Measurements from ENCODE around the gene HS2ST1.
"Not testable (repeated sequence)": the region's sequence is repeated elsewhere in the genome, so short reads cannot be mapped to it uniquely, and the experiment has no call there.

Gene HS2ST1

DNA sequence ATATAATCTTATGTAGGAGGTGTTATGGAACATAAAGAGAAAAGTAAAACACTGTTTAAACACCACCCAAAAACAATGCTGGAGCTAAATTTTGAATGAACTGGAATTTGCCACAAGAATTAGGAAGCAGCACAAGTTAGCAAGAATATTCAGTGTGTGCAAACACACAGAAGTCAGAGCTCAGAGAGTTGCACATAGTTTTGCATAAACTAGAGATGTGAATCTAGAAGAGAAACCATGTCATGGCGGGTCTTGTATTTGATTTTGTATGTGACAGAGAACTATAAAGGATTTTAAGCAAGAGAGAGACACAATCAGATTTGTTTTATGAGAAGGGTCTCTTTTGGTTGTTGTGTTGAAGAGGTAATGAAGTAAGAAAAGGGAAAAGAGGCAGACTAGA lies 38.7 kb upstream of the HS2ST1 start:
- DNase-seq, result no peak
- H3K4me1 ChIP-seq (ENCODE audit: control extremely low read depth in 1 of 4, control insufficient read depth in 4 of 4, insufficient read depth in 4 of 4, low read length in 3 of 4), result no peaks in the 10 kb centered on the region
- H3K9me3 ChIP-seq (ENCODE audit: control extremely low read depth in 1 of 5, control insufficient read depth in 4 of 5, insufficient read depth in 2 of 5, low read depth in 1 of 5, low read length in 4 of 5), result no peaks in the 10 kb centered on the region
- ChIA-PET CTCF (no interaction called here), POLR2A (no interaction called here)
- 100% methylated on average over 1 of the region's 1 CpG for WGBS (ENCODE audit: insufficient coverage)
- no peaks in the 10 kb centered on the region for H3K27me3 ChIP-seq (replicated peaks in 2 of 5; ENCODE audit: control insufficient read depth in 4 of 5, insufficient read depth in 5 of 5, low read length in 4 of 5)
- H3K36me3 ChIP-seq (ENCODE audit: control insufficient read depth in 4 of 4, insufficient read depth in 4 of 4, low read length in 3 of 4), result peaks cover 7 to 25% (median 18%) of the 10 kb centered on the region in 4 experiments
- H3K27ac ChIP-seq (ENCODE audit: insufficient read depth in 1 of 2, low read depth in 1 of 2, low read length in 2 of 2, poor library complexity in 1 of 2, severe bottlenecking in 2 of 2), result no peak overlapping the region
- no peak overlapping the region for H3K4me3 ChIP-seq (ENCODE audit: control insufficient read depth in 1 of 7, extremely low read depth in 1 of 7, insufficient read depth in 4 of 7, low read depth in 2 of 7, low read length in 6 of 7)

DNA sequence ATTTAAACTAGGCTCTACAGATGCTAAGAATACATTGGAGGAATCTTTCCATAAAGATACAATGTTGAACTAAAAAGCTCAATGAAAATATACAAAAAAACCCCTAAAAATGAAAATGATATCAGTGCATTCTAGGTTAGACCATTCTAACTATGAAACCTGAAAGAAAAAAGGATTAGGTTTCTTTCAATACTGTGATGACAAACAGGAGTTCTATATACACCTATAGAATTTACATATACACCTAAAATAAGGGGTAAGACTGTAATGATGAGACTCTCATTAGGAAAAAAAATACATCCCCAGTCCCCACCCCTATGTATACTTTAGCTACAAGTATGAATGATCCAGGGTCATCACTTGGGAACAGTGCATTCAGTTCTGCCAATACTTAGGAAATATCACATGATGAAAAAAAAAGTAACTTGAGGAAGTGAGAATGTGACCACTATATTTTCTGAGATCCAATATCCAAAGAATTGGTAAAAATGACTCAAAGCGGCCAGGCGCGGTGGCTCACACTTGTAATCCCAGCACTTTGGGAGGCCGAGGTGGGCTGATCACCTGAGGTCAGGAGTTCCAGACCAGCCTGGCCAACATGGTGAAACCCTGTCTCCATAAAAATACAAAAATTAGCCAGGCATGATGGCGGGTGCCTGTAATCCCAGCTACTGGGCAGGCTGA lies 26.8 kb upstream of the HS2ST1 start:
- ChIA-PET POLR2A (no interaction called here), CTCF (interaction anchor here (1.7 kb wide), 1 partner anchor 15 kb away, joined by 6 read pairs; no protein-coding TSS in a partner anchor)
- H3K9me3 ChIP-seq (ENCODE audit: control extremely low read depth in 1 of 5, control insufficient read depth in 4 of 5, insufficient read depth in 2 of 5, low read depth in 1 of 5, low read length in 4 of 5), result no peaks in the 10 kb centered on the region
- WGBS (ENCODE audit: insufficient coverage), result 97% methylated on average over 5 of the region's 5 CpGs
- no peaks in the 10 kb centered on the region for H3K4me1 ChIP-seq (ENCODE audit: control extremely low read depth in 1 of 4, control insufficient read depth in 4 of 4, insufficient read depth in 4 of 4, low read length in 3 of 4)
- H3K36me3 ChIP-seq (ENCODE audit: control insufficient read depth in 4 of 4, insufficient read depth in 4 of 4, low read length in 3 of 4), result peaks cover 2 to 12% (median 7%) of the 10 kb centered on the region in 4 experiments
- no peak for DNase-seq
- no peaks in the 10 kb centered on the region for H3K27me3 ChIP-seq (replicated peaks in 2 of 5; ENCODE audit: control insufficient read depth in 4 of 5, insufficient read depth in 5 of 5, low read length in 4 of 5)
- no peak overlapping the region for H3K4me3 ChIP-seq (ENCODE audit: control insufficient read depth in 1 of 7, extremely low read depth in 1 of 7, insufficient read depth in 4 of 7, low read depth in 2 of 7, low read length in 6 of 7)
- H3K27ac ChIP-seq (ENCODE audit: insufficient read depth in 1 of 2, low read depth in 1 of 2, low read length in 2 of 2, poor library complexity in 1 of 2, severe bottlenecking in 2 of 2), result no peak overlapping the region

DNA sequence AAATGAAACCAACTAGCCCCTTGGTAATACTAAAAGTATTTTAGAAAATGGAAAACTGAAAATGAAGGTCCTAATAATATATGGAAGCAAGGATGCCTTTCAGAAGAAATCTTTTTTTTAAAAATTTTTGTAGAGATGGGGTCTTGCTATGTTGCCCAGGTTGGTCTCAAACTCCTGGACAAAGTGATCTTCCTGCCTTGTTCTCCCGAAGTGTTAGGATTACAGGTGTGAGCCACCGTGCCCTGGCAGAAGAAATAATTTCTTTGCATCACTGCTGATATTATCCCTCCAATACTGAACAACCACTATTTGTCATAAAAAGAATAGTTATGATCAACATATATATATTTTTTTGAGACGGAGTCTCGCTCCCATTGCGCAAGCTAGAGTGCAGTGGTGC lies 26.1 kb upstream of the HS2ST1 start:
- H3K9me3 ChIP-seq (ENCODE audit: control extremely low read depth in 1 of 5, control insufficient read depth in 4 of 5, insufficient read depth in 2 of 5, low read depth in 1 of 5, low read length in 4 of 5), result no peaks in the 10 kb centered on the region
- no peak for DNase-seq
- H3K4me1 ChIP-seq (ENCODE audit: control extremely low read depth in 1 of 4, control insufficient read depth in 4 of 4, insufficient read depth in 4 of 4, low read length in 3 of 4), result no peaks in the 10 kb centered on the region
- POLR2A ChIA-PET, result no interaction called here
- no peak overlapping the region for H3K27ac ChIP-seq (ENCODE audit: insufficient read depth in 1 of 2, low read depth in 1 of 2, low read length in 2 of 2, poor library complexity in 1 of 2, severe bottlenecking in 2 of 2)
- WGBS (ENCODE audit: insufficient coverage), result 100% methylated on average over 4 of the region's 5 CpGs
- CTCF ChIA-PET, result interaction anchor here (1.7 kb wide), 1 partner anchor 14 kb away, joined by 6 read pairs; no protein-coding TSS in a partner anchor
- H3K36me3 ChIP-seq (ENCODE audit: control insufficient read depth in 4 of 4, insufficient read depth in 4 of 4, low read length in 3 of 4), result peaks cover 2 to 12% (median 7%) of the 10 kb centered on the region in 4 experiments
- H3K27me3 ChIP-seq (replicated peaks in 2 of 5; ENCODE audit: control insufficient read depth in 4 of 5, insufficient read depth in 5 of 5, low read length in 4 of 5), result no peaks in the 10 kb centered on the region
- H3K4me3 ChIP-seq (ENCODE audit: control insufficient read depth in 1 of 7, extremely low read depth in 1 of 7, insufficient read depth in 4 of 7, low read depth in 2 of 7, low read length in 6 of 7), result no peak overlapping the region

DNA sequence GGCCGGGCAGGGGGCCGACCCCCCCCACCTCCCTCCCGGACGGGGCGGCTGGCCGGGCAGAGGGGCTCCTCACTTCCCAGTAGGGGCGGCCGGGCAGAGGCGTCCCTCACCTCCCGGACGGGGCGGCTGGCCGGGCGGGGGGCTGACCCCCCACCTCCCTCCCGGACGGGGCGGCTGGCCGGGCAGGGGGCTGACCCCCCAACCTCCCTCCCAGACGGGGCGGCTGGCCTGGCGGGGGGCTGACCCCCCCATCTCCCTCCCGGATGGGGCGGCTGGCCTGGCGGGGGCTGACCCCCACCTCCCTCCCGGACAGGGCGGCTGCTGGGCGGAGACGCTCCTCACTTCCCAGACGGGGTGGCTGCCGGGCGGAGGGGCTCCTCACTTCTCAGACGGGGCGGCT lies 15.0 kb upstream of the HS2ST1 start:
- H3K4me1 ChIP-seq (ENCODE audit: control extremely low read depth in 1 of 4, control insufficient read depth in 4 of 4, insufficient read depth in 4 of 4, low read length in 3 of 4); CTCF ChIA-PET; H3K9me3 ChIP-seq (ENCODE audit: control extremely low read depth in 1 of 5, control insufficient read depth in 4 of 5, insufficient read depth in 2 of 5, low read depth in 1 of 5, low read length in 4 of 5); POLR2A ChIA-PET; H3K4me3 ChIP-seq (ENCODE audit: control insufficient read depth in 1 of 7, extremely low read depth in 1 of 7, insufficient read depth in 4 of 7, low read depth in 2 of 7, low read length in 6 of 7); H3K27ac ChIP-seq (ENCODE audit: insufficient read depth in 1 of 2, low read depth in 1 of 2, low read length in 2 of 2, poor library complexity in 1 of 2, severe bottlenecking in 2 of 2); DNase-seq; H3K27me3 ChIP-seq (replicated peaks in 2 of 5; ENCODE audit: control insufficient read depth in 4 of 5, insufficient read depth in 5 of 5, low read length in 4 of 5): not testable (repeated sequence)
- peaks cover 6 to 32% (median 22%) of the 10 kb centered on the region in 4 experiments for H3K36me3 ChIP-seq (ENCODE audit: control insufficient read depth in 4 of 4, insufficient read depth in 4 of 4, low read length in 3 of 4)
- 100% methylated on average over 1 of the region's 33 CpGs for WGBS (ENCODE audit: insufficient coverage)

DNA sequence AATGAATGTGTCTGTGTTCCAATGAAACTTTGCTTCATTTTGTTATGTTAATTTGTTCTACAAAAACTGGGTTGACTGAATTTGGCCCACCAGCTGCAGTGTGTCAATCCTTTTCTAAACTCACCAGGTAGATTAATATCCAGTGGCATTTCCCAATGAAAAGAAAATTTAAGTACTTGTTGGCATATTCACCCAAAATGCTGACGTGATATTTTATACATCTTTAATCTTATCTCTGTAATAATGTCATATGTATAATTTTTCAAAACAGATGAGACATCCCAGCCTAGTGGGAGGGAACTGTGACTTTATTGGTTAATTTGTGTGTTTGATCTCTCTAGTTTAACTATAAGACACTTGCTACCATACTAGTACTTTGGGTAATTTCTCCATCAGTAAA lies 8.6 kb upstream of the HS2ST1 start:
- no peaks in the 10 kb centered on the region for H3K27me3 ChIP-seq (replicated peaks in 2 of 5; ENCODE audit: control insufficient read depth in 4 of 5, insufficient read depth in 5 of 5, low read length in 4 of 5)
- H3K4me1 ChIP-seq (ENCODE audit: control extremely low read depth in 1 of 4, control insufficient read depth in 4 of 4, insufficient read depth in 4 of 4, low read length in 3 of 4), result peaks cover 0 to under 1% (median 0%) of the 10 kb centered on the region in 4 experiments
- H3K27ac ChIP-seq (ENCODE audit: insufficient read depth in 1 of 2, low read depth in 1 of 2, low read length in 2 of 2, poor library complexity in 1 of 2, severe bottlenecking in 2 of 2), result no peak overlapping the region
- no peaks in the 10 kb centered on the region for H3K9me3 ChIP-seq (ENCODE audit: control extremely low read depth in 1 of 5, control insufficient read depth in 4 of 5, insufficient read depth in 2 of 5, low read depth in 1 of 5, low read length in 4 of 5)
- no CpG with 5 or more reads among the region's 1 CpG for WGBS (ENCODE audit: insufficient coverage)
- H3K36me3 ChIP-seq (ENCODE audit: control insufficient read depth in 4 of 4, insufficient read depth in 4 of 4, low read length in 3 of 4), result peaks cover 7 to 34% (median 13%) of the 10 kb centered on the region in 4 experiments
- ChIA-PET CTCF (no interaction called here), POLR2A (no interaction called here)
- DNase-seq, result no peak
- no peak overlapping the region for H3K4me3 ChIP-seq (ENCODE audit: control insufficient read depth in 1 of 7, extremely low read depth in 1 of 7, insufficient read depth in 4 of 7, low read depth in 2 of 7, low read length in 6 of 7)

DNA sequence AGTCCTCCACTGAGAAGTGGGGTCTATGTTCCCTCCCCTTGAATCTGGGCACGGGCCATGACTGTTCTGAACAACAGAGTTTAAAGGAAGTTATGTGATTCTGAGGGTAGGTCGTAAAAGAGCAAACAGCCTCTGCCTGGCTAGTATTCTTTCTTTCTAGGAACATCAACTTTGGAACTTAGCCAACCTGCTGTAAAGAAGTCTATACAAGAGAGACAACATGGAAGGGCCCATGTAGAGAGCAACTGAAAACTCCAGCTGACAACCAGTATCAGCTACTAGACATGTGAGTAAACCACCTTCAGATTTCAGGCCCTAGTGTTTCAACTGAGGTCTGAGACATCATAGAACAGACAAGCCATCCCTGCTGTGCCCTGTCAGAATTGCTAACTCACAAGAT lies 8.0 kb upstream of the HS2ST1 start:
- Histone ChIP-seq H3K9me3 (ENCODE audit: control extremely low read depth in 1 of 5, control insufficient read depth in 4 of 5, insufficient read depth in 2 of 5, low read depth in 1 of 5, low read length in 4 of 5) (no peaks in the 10 kb centered on the region), H3K27me3 (replicated peaks in 2 of 5; ENCODE audit: control insufficient read depth in 4 of 5, insufficient read depth in 5 of 5, low read length in 4 of 5) (no peaks in the 10 kb centered on the region), H3K36me3 (ENCODE audit: control insufficient read depth in 4 of 4, insufficient read depth in 4 of 4, low read length in 3 of 4) (peaks cover 5 to 32% (median 10%) of the 10 kb centered on the region in 4 experiments), H3K4me1 (ENCODE audit: control extremely low read depth in 1 of 4, control insufficient read depth in 4 of 4, insufficient read depth in 4 of 4, low read length in 3 of 4) (peaks cover 0 to 3% (median under 1%) of the 10 kb centered on the region in 4 experiments), H3K4me3 (ENCODE audit: control insufficient read depth in 1 of 7, extremely low read depth in 1 of 7, insufficient read depth in 4 of 7, low read depth in 2 of 7, low read length in 6 of 7) (no peak overlapping the region), H3K27ac (ENCODE audit: insufficient read depth in 1 of 2, low read depth in 1 of 2, low read length in 2 of 2, poor library complexity in 1 of 2, severe bottlenecking in 2 of 2) (no peak overlapping the region)
- POLR2A ChIA-PET, result no interaction called here
- no CpG with 5 or more reads among the region's 2 CpGs for WGBS (ENCODE audit: insufficient coverage)
- CTCF ChIA-PET, result no interaction called here
- peak in 2 of 3 donors; percentile 16 to 32 for DNase-seq

DNA sequence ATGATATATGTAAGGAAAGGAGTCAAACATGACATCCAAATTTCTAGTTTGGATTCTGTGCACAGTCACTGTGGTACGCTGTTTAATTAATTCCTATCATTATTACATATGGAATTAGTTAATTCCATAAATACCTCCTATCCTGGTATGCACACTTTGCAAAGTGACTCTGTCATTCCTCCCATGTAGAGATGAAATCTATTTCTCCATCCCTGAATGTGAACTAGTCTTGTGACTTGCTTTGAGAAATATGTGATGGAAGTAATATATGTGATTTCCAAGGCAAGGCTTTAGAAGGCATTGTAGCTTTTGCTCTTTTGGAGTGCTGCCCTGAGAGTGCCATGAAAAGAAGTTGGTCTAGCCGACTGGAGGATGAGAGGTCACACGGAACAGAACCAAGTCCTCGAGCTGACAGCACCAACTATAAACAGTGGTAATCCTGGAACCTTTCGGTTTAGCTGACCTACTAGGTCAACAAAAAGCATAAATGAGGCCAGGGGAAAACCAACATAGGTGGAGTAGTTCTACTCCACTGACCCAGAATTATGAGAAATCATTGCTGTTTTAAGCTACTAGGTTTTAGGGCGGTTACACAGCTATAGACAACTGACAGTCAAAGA lies 2.0 kb upstream of the HS2ST1 start:
- DNase-seq, result no peak
- ChIA-PET POLR2A (interaction anchor here (0.6 kb wide), 1 partner anchor 222 kb away, joined by 3 read pairs; no protein-coding TSS in a partner anchor), CTCF (interaction anchor here (0.9 to 1.1 kb wide), 2 partner anchors 11 to 52 kb away, joined by 4 to 5 read pairs; no protein-coding TSS in a partner anchor)
- peak overlapping the region in 1 of 2 experiments; percentile 99 for H3K27ac ChIP-seq (ENCODE audit: insufficient read depth in 1 of 2, low read depth in 1 of 2, low read length in 2 of 2, poor library complexity in 1 of 2, severe bottlenecking in 2 of 2)
- no peaks in the 10 kb centered on the region for H3K9me3 ChIP-seq (ENCODE audit: control extremely low read depth in 1 of 5, control insufficient read depth in 4 of 5, insufficient read depth in 2 of 5, low read depth in 1 of 5, low read length in 4 of 5)
- 88% methylated on average over 5 of the region's 6 CpGs for WGBS (ENCODE audit: insufficient coverage)
- H3K36me3 ChIP-seq (ENCODE audit: control insufficient read depth in 4 of 4, insufficient read depth in 4 of 4, low read length in 3 of 4), result peaks cover 0 to 14% (median 2%) of the 10 kb centered on the region in 4 experiments
- H3K4me3 ChIP-seq (ENCODE audit: control insufficient read depth in 1 of 7, extremely low read depth in 1 of 7, insufficient read depth in 4 of 7, low read depth in 2 of 7, low read length in 6 of 7), result peak overlapping the region in 6 of 7 experiments; percentile 5 to 100 (median 99)
- H3K4me1 ChIP-seq (ENCODE audit: control extremely low read depth in 1 of 4, control insufficient read depth in 4 of 4, insufficient read depth in 4 of 4, low read length in 3 of 4), result peaks cover 11 to 35% (median 27%) of the 10 kb centered on the region in 4 experiments
- H3K27me3 ChIP-seq (replicated peaks in 2 of 5; ENCODE audit: control insufficient read depth in 4 of 5, insufficient read depth in 5 of 5, low read length in 4 of 5), result no peaks in the 10 kb centered on the region
